Right cardiac atrium (tissue), 5 donors: ENCODE data around the gene NFKBIL1. TPM values are rescaled to one million over a fixed set of nuclear protein-coding genes. Genes with fewer than 3 reads are reported as not detected.
"Not testable (repeated sequence)": the region's sequence is repeated elsewhere in the genome, so short reads cannot be mapped to it uniquely, and the experiment has no call there.

Experiments used
- ATAC-seq, 2 donors: fragments of 200-7000 bp; cut with Tn5 transposase; one replicate each; pipeline versions ENCODE4 v1.8.0 to v1.9.1; 2020; ENCODE audit warnings: moderate library complexity in 2 of 2, mild to moderate bottlenecking in 1 of 2
- DNase-seq, 3 donors: peaks; one replicate each; pipeline ENCODE4 v3.0.0-alpha.2; 2020
- H3K27ac ChIP-seq: one replicate; pipeline ENCODE4 v1.5.1; 2013; ENCODE audit warnings: mild to moderate bottlenecking, low read length, control low read depth, moderate library complexity
- H3K27me3 ChIP-seq: one replicate; pipeline ENCODE4 v1.6.1; 2013; ENCODE audit not compliant: control insufficient read depth, insufficient read depth
- H3K4me1 ChIP-seq: one replicate; pipeline ENCODE4 v1.6.1; 2013; ENCODE audit warnings: low read length; ENCODE audit not compliant: control insufficient read depth, insufficient read depth
- H3K4me3 ChIP-seq: one replicate; pipeline ENCODE4 v1.5.1; 2013; ENCODE audit warnings: low read length, control low read depth
- H3K9me3 ChIP-seq: one replicate; pipeline ENCODE4 v1.6.1; 2013; ENCODE audit warnings: low read length; ENCODE audit not compliant: control insufficient read depth
- WGBS: extraction: QIAGEN DNeasy Blood & Tissue Kit; methylation state at CpG from one replicate; pipeline ENCODE4 v1.1.7; 2013; 5-methylcytosine and 5-hydroxymethylcytosine counted together
- intact Hi-C, 4 donors: fragments of 100-400 bp; cut with DNase I; formaldehyde crosslinking; loops; one replicate each; pipeline versions ENCODE4 v1.11.0 to v1.14.0; 2022 to 2023
- polyA plus RNA-seq: library from polyadenylated mRNA; stranded (reverse); fragments of 200-250 nt; gene quantifications from one replicate; pipeline ENCODE4 v1.2.3, GENCODE V29; 2013
- total RNA-seq, 4 donors: library from RNA; stranded (reverse); fragmentation: NEBNext Ultra II Directional; extraction: Animal tissue kit (Norgen Biotek cat#: 25700); gene quantifications; one replicate each; pipeline ENCODE4 v1.2.1, GENCODE V29; 2021
- donor health status: healthy with polysubstance abuse.
- donor health status: DM: no; HTN: yes; CAD: no.
- donor health status: DM: no; HTN: no; CAD: no.
- donor health status: DM: no; HTN: yes; CAD: no; lungs with severe emphysema.
- donor health status: DM: yes; HTN: yes; CAD: no.

The NFKBIL1 gene
- total and polyA plus RNA-seq, 5 donors: 12.2 to 19.3 (median 16.2) TPM

- DNase-seq: peak; percentile 85 to 95 (median 94)
- Histone ChIP-seq H3K27ac (peak within 1 kb of the TSS; percentile 82), H3K4me3 (peak within 1 kb of the TSS; percentile 56), H3K9me3 (no peaks in the 10 kb centered on the region), H3K4me1 (peaks cover 4% of the 10 kb centered on the region), H3K27me3 (no peaks in the 10 kb centered on the region)
- intact Hi-C loops: loop anchor here (2.0 to 5.0 kb wide), 4 partner anchors 36 to 116 kb away; partner anchors contain the start of genes LTB (in 2 of the 4), C6orf47 (in 1 of the 4) and GPANK1 (in 1 of the 4)
- 8% methylated on average over 11 of the region's 11 CpGs for WGBS
- ATAC-seq: peak; percentile 81 to 83
Observed at GRCh38 chr6:31546339-31546957, 960 bp upstream of the NFKBIL1 start, which contains the start of gene ATP6V1G2. TSS of gene ATP6V1G2 (minus strand) at chr6:31546608. CDS start at chr6:31546559, 49 bp downstream.

DNA sequence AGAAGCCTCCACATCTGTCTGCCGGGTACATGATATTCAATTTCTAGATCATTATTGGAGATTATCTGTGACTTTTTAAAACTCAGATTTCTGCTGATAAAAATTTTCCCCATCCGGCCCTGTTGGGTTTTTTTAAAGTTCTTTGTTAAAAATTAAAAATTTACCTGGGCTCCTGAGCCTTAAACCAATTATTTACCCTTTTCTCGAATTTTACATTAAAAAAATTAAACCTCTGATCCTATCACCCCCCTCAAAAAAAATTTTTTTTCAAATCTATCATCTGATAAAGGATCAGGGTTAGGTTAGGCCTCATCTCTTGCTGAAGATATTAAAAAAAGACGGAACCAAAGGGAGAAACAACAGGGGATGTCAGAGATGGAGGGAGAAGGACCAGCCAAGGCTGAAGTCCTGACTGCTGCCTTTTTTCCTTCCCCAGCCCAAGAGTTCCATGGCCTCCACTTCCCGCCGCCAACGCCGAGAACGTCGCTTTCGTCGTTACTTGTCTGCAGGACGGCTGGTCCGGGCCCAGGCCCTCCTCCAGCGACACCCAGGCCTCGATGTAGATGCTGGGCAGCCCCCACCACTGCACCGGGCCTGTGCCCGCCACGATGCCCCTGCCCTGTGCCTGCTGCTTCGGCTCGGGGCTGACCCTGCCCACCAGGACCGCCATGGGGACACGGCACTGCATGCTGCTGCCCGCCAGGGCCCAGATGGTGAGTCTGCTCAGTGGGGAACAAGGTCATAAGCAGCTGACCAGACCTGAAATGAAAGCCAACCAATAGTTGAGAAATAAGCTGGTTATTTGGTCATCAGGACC is 527 bp downstream of the NFKBIL1 start:
- DNase-seq (peak in 2 of 3 donors; percentile 71 to 72), ATAC-seq (peak in 1 of 2 donors; percentile 3)
- 77% methylated on average over 24 of the region's 24 CpGs for WGBS
- Histone ChIP-seq H3K27me3 (no peaks in the 10 kb centered on the region), H3K4me1 (peaks cover 4% of the 10 kb centered on the region), H3K27ac (peak overlapping the region; percentile 82), H3K9me3 (no peaks in the 10 kb centered on the region), H3K4me3 (peak overlapping the region; percentile 56)
- intact Hi-C loops: loop anchor here (2.0 to 5.0 kb wide), 4 partner anchors 34 to 114 kb away; partner anchors contain the start of genes LTB (in 2 of the 4), C6orf47 (in 1 of the 4) and GPANK1 (in 1 of the 4)

GRCh38 chr6:31548544-31548873 is 1.1 kb downstream of the NFKBIL1 start:
- H3K27me3 ChIP-seq: no peaks in the 10 kb centered on the region
- 92% methylated on average over 2 of the region's 2 CpGs for WGBS
- ATAC-seq (no peak), DNase-seq (no peak)
- H3K27ac ChIP-seq: no peak overlapping the region
- no peaks in the 10 kb centered on the region for H3K9me3 ChIP-seq
- intact Hi-C loops: loop anchor here (5.0 kb wide), 3 partner anchors 34 to 114 kb away; partner anchors contain the start of genes LTB (in 2 of the 4), C6orf47 (in 1 of the 4) and GPANK1 (in 1 of the 4)
- peaks cover 4% of the 10 kb centered on the region for H3K4me1 ChIP-seq
- no peak overlapping the region for H3K4me3 ChIP-seq

DNA sequence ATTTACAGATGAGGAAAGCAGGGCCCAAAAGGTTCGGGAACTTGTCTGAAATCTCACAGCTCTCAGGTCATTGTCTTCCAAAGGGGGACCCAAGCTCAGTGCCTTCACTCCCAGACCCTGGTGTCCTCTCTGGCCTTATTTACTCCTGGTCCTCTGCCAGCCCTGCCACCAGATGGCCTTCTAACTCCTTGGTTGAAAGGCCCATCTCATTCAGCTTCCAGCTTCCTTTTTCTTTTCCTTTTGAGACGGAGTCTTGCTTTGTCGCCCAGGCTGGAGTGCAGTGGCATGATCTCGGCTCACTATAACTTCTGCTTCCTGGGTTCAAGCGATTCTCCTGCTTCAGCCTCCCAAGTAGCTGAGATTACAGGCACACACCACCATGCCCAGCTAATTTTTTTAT is 4.0 kb downstream of the NFKBIL1 start:
- 57% methylated on average over 5 of the region's 5 CpGs for WGBS
- DNase-seq: peak in 2 of 3 donors; percentile 72 to 79
- H3K4me1 ChIP-seq, H3K4me3 ChIP-seq, H3K27ac ChIP-seq, H3K9me3 ChIP-seq, ATAC-seq, H3K27me3 ChIP-seq: not testable (repeated sequence)
- intact Hi-C loops: loop anchor here in 1 of 4 donors (5.0 kb wide), 1 partner anchor 36 kb away; the partner anchor contains the start of gene LST1

DNA sequence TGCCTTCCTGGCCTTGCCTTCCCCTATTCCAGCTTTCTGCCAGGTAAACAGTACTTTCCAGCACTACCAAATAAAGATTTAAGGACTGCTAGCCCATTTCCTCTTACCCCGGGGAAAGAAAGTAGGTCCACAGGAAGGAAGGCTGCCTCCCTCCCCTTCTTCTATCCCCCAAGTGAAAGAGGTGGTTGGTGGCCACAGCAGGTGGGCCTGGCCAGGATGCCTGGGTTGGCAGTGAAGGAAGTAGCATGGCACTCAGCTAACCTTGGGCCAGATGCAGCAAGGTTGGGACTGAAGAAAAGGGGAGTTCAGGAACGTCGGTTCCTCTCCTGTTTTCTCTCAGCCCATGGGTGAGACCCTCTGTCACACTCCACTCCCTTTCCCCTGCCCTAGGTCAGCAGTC is 8.9 kb downstream of the NFKBIL1 start:
- no peak overlapping the region for H3K4me3 ChIP-seq
- intact Hi-C loops: no loop called here

DNA sequence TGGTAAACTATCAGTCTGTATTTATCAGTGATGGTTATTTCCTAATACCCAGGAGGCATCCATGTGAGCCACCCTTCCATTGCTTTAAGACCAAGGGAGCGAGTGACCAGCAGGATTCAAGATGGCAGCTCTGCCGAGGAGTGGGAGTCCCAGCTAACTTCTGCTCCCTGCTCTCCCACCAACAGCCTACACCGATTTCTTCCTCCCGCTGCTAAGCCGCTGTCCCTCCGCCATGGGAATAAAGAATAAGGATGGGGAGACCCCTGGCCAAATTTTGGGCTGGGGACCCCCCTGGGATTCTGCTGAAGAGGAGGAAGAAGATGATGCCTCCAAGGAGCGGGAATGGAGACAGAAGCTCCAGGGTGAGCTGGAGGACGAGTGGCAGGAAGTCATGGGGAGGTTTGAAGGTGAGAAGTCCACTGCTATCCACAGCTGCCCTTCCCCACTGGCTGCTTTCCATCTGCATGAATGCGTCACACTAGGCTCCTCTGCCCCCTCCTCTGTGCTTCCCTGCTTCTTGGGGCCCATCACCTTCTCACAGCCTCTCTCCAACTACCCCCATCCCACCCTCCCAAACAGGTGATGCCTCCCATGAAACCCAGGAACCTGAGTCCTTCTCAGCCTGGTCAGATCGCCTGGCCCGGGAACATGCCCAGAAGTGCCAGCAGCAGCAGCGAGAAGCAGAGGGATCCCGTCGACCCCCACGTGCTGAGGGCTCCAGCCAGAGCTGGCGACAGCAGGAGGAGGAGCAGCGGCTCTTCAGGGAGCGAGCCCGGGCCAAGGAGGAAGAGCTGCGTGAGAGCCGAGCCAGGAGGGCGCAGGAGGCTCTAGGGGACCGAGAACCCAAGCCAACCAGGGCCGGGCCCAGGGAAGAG is 10.3 kb downstream of the NFKBIL1 start:
- no peaks in the 10 kb centered on the region for H3K9me3 ChIP-seq
- intact Hi-C loops: no loop called here
- peak overlapping the region; percentile 55 for H3K27ac ChIP-seq
- 62% methylated on average over 24 of the region's 24 CpGs for WGBS
- no peak for ATAC-seq
- no peak overlapping the region for H3K4me3 ChIP-seq
- H3K4me1 ChIP-seq: peaks cover 18% of the 10 kb centered on the region
- peak in 2 of 3 donors; percentile 59 to 65 for DNase-seq
- no peaks in the 10 kb centered on the region for H3K27me3 ChIP-seq

More for the DNA sequence above, 8.9 kb downstream of the NFKBIL1 start:
- no peaks in the 10 kb centered on the region for H3K9me3 ChIP-seq
- no peaks in the 10 kb centered on the region for H3K27me3 ChIP-seq
- no peak overlapping the region for H3K27ac ChIP-seq
- WGBS: 61% methylated on average over 3 of the region's 3 CpGs
- ATAC-seq: no peak
- DNase-seq: no peak
- peaks cover 18% of the 10 kb centered on the region for H3K4me1 ChIP-seq

GRCh38 chr6:31558318-31558625 is 10.9 kb downstream of the NFKBIL1 start:
- H3K4me3 ChIP-seq: no peak overlapping the region
- DNase-seq: no peak
- intact Hi-C loops: no loop called here
- no peaks in the 10 kb centered on the region for H3K9me3 ChIP-seq
- WGBS: 78% methylated on average over 8 of the region's 8 CpGs
- peaks cover 18% of the 10 kb centered on the region for H3K4me1 ChIP-seq
- H3K27ac ChIP-seq: peak overlapping the region; percentile 55
- no peaks in the 10 kb centered on the region for H3K27me3 ChIP-seq
- peak in 1 of 2 donors; percentile 19 for ATAC-seq

- Histone ChIP-seq H3K27me3 (no peaks in the 10 kb centered on the region), H3K4me3 (no peak overlapping the region), H3K4me1 (peaks cover 18% of the 10 kb centered on the region), H3K27ac (peak overlapping the region; percentile 55), H3K9me3 (no peaks in the 10 kb centered on the region)
- intact Hi-C loops: no loop called here
- peak; percentile 22 to 40 for ATAC-seq
- DNase-seq: peak in 2 of 3 donors; percentile 64 to 72
- 72% methylated on average over 14 of the region's 14 CpGs for WGBS
Observed at GRCh38 chr6:31558631-31559500, 11.5 kb downstream of the NFKBIL1 start.

DNA sequence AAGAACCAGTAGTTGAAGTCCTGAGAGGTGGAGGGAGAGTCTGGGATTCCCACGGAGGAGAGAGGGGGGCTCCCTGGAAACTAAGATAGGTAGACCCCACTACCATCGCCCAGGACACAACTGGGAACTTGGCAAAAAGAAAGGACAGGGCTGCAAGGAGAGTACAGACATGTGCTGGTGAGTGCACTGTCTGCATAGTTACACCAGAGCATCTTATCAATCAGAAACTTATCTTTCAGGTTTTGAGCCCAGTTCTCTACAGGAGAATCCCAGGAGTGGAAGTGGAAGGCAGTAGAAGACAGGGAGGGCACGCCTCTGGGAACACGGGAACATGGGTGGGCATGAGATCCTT is 12.2 kb downstream of the NFKBIL1 start:
- DNase-seq: no peak
- H3K27me3 ChIP-seq: no peaks in the 10 kb centered on the region
- no peaks in the 10 kb centered on the region for H3K9me3 ChIP-seq
- intact Hi-C loops: no loop called here
- peak overlapping the region; percentile 50 for H3K27ac ChIP-seq
- peaks cover 18% of the 10 kb centered on the region for H3K4me1 ChIP-seq
- ATAC-seq: no peak
- 51% methylated on average over 4 of the region's 4 CpGs for WGBS
- no peak overlapping the region for H3K4me3 ChIP-seq
